Endothelial cell of umbilical vein (primary cell): ENCODE results near the gene ARG2. TPM values are rescaled to one million over a fixed set of nuclear protein-coding genes. Genes with fewer than 3 reads are reported as not detected.

ENCODE experiments used
- BruUV-seq: library from RNA; stranded (reverse); fragments of 400-500 nt; replicated peaks from 2 replicates; lab custom pipeline; 2021; lab: Mats Ljungman, UMichigan
- CTCF ChIA-PET: fragments of 300-600, 350-600 bp; sonication (Branson Sonifier 250); formaldehyde crosslinking; loops from one replicate; lab custom pipeline; 2021; ENCODE audit warnings: antibody characterized with exemption, inconsistent platforms; lab: Charles Lee
- POLR2A ChIA-PET: fragments of 300-600, 350-600 bp; sonication (Branson Sonifier 250); formaldehyde crosslinking; loops from one replicate; lab custom pipeline; 2021; ENCODE audit warnings: antibody characterized with exemption, inconsistent platforms; lab: Charles Lee
- DNase-seq: peaks from one replicate; pipeline ENCODE4 v3.0.0-alpha.2; 2011; ENCODE audit warnings: low read depth, low spot score
- FAIRE-seq: peaks from 2 replicates; lab custom pipeline; 2011; peaks lifted over from hg19 to GRCh38; lab: Jason Lieb, UNC
- H2AFZ ChIP-seq: 2 replicates; pipeline ENCODE4 v1.6.0; 2012; ENCODE audit warnings: low read depth, low read length, control low read depth, inconsistent platforms
- H3K27ac ChIP-seq: 2 replicates; pipeline ENCODE4 v1.5.1; 2011; ENCODE audit warnings: low read depth, mild to moderate bottlenecking, control low read depth, low read length, moderate library complexity; ENCODE audit not compliant: insufficient read depth
- H3K27me3 ChIP-seq, 2 experiments: 2 replicates each; pipeline versions ENCODE4 v1.6.0 to v1.6.1; 2011; ENCODE audit warnings: low read length in 2 of 2, mixed read lengths in 1 of 2; ENCODE audit not compliant: control insufficient read depth in 2 of 2, insufficient read depth in 2 of 2
- H3K36me3 ChIP-seq, 2 experiments: 2 replicates in 1 of 2; 3 replicates in 1 of 2; pipeline ENCODE4 v1.5.1; 2011; ENCODE audit warnings: low read length in 2 of 2, mild to moderate bottlenecking in 1 of 2, moderate library complexity in 1 of 2; ENCODE audit not compliant: control insufficient read depth in 2 of 2, insufficient read depth in 2 of 2; ENCODE audit errors: extremely low read depth in 1 of 2
- H3K4me1 ChIP-seq: 3 replicates; pipeline ENCODE4 v1.5.1; 2011; ENCODE audit warnings: mild to moderate bottlenecking, low read length; ENCODE audit not compliant: control insufficient read depth, insufficient read depth; ENCODE audit errors: extremely low read depth
- H3K4me2 ChIP-seq: 2 replicates; pipeline ENCODE4 v1.6.1; 2011; ENCODE audit warnings: low read length, control low read depth, mixed read lengths; ENCODE audit not compliant: insufficient read depth
- H3K4me3 ChIP-seq, 3 experiments: fragments of 200-600 bp in 1 of 3; sonication (generic), shearing (Covaris generic) in 1 of 3; replicated peaks in 1 of 3; 2 replicates each; pipeline ENCODE4 v1.5.1; 2011 to 2016; ENCODE audit warnings: control low read depth in 3 of 3, low read length in 3 of 3, mild to moderate bottlenecking in 2 of 3, inconsistent platforms in 1 of 3, low read depth in 1 of 3, moderate library complexity in 1 of 3; ENCODE audit not compliant: insufficient read depth in 1 of 3
- H3K79me2 ChIP-seq: 2 replicates; pipeline ENCODE4 v1.6.0; 2012; ENCODE audit warnings: low read length, inconsistent platforms; ENCODE audit not compliant: control insufficient read depth, insufficient read depth
- H3K9ac ChIP-seq: replicated peaks from 2 replicates; pipeline ENCODE3; 2011; ENCODE audit warnings: low read length, control low read depth; ENCODE audit not compliant: insufficient read depth; ENCODE audit errors: extremely low read depth
- H3K9me1 ChIP-seq: replicated peaks from 3 replicates; pipeline ENCODE4 v1.6.0; 2011; ENCODE audit warnings: mild to moderate bottlenecking, low read length; ENCODE audit not compliant: control insufficient read depth, insufficient read depth; ENCODE audit errors: extremely low read depth
- H3K9me3 ChIP-seq: replicated peaks from 2 replicates; pipeline ENCODE4 v1.5.1; 2012; ENCODE audit warnings: low read length, inconsistent platforms; ENCODE audit not compliant: control insufficient read depth, insufficient read depth
- H4K20me1 ChIP-seq: replicated peaks from 2 replicates; pipeline ENCODE3; 2011; ENCODE audit warnings: mild to moderate bottlenecking, low read length; ENCODE audit not compliant: control insufficient read depth, insufficient read depth; ENCODE audit errors: extremely low read depth
- CTCF ChIP-seq, 2 donors: IDR thresholded peaks; 1 replicate in 1 of 2; 2 replicates in 1 of 2; pipeline ENCODE4 v1.5.1; 2011; ENCODE audit warnings: low read length in 2 of 2, mild to moderate bottlenecking in 2 of 2, moderate library complexity in 2 of 2, control low read depth in 1 of 2, inconsistent platforms in 1 of 2, low read depth in 1 of 2; ENCODE audit not compliant: insufficient read depth in 1 of 2; ENCODE audit errors: extremely low read depth in 1 of 2
- EZH2 ChIP-seq: IDR thresholded peaks from 2 replicates; pipeline ENCODE4 v1.6.1; 2012; ENCODE audit warnings: borderline replicate concordance, low read depth, mild to moderate bottlenecking, moderate library complexity, low read length, inconsistent platforms; ENCODE audit not compliant: severe bottlenecking
- FOS ChIP-seq: IDR thresholded peaks from 2 replicates; pipeline ENCODE4 v1.6.1; 2011; ENCODE audit warnings: mild to moderate bottlenecking, low read length, moderate library complexity, borderline replicate concordance; ENCODE audit not compliant: insufficient read depth
- GATA2 ChIP-seq: IDR thresholded peaks from 2 replicates; pipeline ENCODE4 v1.7.0; 2011; ENCODE audit warnings: low read depth, mild to moderate bottlenecking, moderate library complexity, mixed read lengths, low read length; ENCODE audit not compliant: insufficient read length, insufficient read depth
- JUN ChIP-seq: IDR thresholded peaks from 2 replicates; pipeline ENCODE4 v1.6.1; 2011; ENCODE audit warnings: borderline replicate concordance, low read depth; ENCODE audit not compliant: insufficient read length, insufficient read depth
- MAX ChIP-seq: IDR thresholded peaks from 2 replicates; pipeline ENCODE4 v1.6.1; 2011; ENCODE audit not compliant: insufficient read depth, insufficient read length
- MYC ChIP-seq: IDR thresholded peaks from one replicate; pipeline ENCODE4 v1.6.1; 2011; ENCODE audit warnings: mild to moderate bottlenecking, low read depth, low read length
- POLR2A ChIP-seq: IDR thresholded peaks from 2 replicates; pipeline ENCODE4 v1.6.1; 2012; ENCODE audit warnings: low read depth, mild to moderate bottlenecking, control low read depth, low read length
- POLR2AphosphoS5 ChIP-seq: IDR thresholded peaks from 2 replicates; pipeline ENCODE4 v1.6.1; 2012; ENCODE audit warnings: low read depth, mild to moderate bottlenecking, control low read depth, low read length, moderate library complexity; ENCODE audit not compliant: insufficient read depth
- dilution Hi-C: fragments of 300-500 bp; cut with MboI; formaldehyde crosslinking; loops from one replicate; pipeline ENCODE4 v1.15.0; 2019; ENCODE audit warnings: low sequenced_read_pairs; ENCODE audit not compliant: extremely low pct_ligation_motif_present
- intact Hi-C: fragments of 100-400 bp; cut with micrococcal nuclease; formaldehyde crosslinking; loops from one replicate; pipeline ENCODE4 v1.10.0; 2022
- polyA plus RNA-seq, 4 experiments: library from polyadenylated mRNA; depleted of rRNA in 3 of 4; stranded (reverse) in 3 of 4; unstranded in 1 of 4; fragments of >200 nt; gene quantifications; 2 replicates each; pipeline versions ENCODE4 v1.2.1 to v1.2.3, GENCODE V29; 2011 to 2012; ENCODE audit warnings: missing spikeins in 1 of 4
- total RNA-seq: library from RNA; stranded (reverse); gene quantifications from 2 replicates; pipeline ENCODE4 v1.2.3, GENCODE V29; 2021

ARG2 gene
- total and polyA plus RNA-seq, 2 donors (not counting 3 experiments of a cell fraction or from before 2014, with no cell fraction given), result 16.6 to 22.5 TPM

GRCh38 chr14:67690011-67690410 is 70.3 kb downstream of the ARG2 start:
- H3K79me2 ChIP-seq, result peaks cover 45% of the 10 kb centered on the region
- peaks cover 25 to 37% of the 10 kb centered on the region in 2 experiments for H3K36me3 ChIP-seq
- TF ChIP-seq POLR2A (no peak), MAX (no peak), EZH2 (no peak), CTCF (IDR thresholded peaks at IDR 0.05; ENCODE audit: extremely low read depth in 1 of 2, insufficient read depth in 1 of 2, low read depth in 1 of 2, low read length in 2 of 2) (no peak), FOS (no peak), MYC (no peak), JUN (no peak), GATA2 (no peak), POLR2AphosphoS5 (no peak)
- no peak overlapping the region for H3K4me2 ChIP-seq
- DNase-seq (no peak), FAIRE-seq (no peak)
- no peak overlapping the region for H2AFZ ChIP-seq
- ChIA-PET CTCF (interaction anchor here (1.0 kb wide), 1 partner anchor 72 kb away, joined by 3 read pairs; no protein-coding TSS in a partner anchor), POLR2A (no interaction called here)
- H3K27me3 ChIP-seq, result no peaks in the 10 kb centered on the region
- H3K9me3 ChIP-seq, result no peaks in the 10 kb centered on the region
- no peaks in the 10 kb centered on the region for H3K9me1 ChIP-seq
- no peak overlapping the region for H3K4me3 ChIP-seq
- intact Hi-C loops, result no loop called here
- dilution Hi-C loops, result no loop called here
- no peaks in the 10 kb centered on the region for H4K20me1 ChIP-seq
- peaks cover 10% of the 10 kb centered on the region for H3K4me1 ChIP-seq
- no TSS peak for BruUV-seq
- H3K9ac ChIP-seq, result no peak overlapping the region
- H3K27ac ChIP-seq, result no peak overlapping the region
